NCI-H187 (cell line): ENCODE data around the gene TXNL4B.
"Not testable (repeated sequence)": the region's sequence is repeated elsewhere in the genome, so short reads cannot be mapped to it uniquely, and the experiment has no call there.

Experiments used
- DNase-seq, 2 experiments: peaks; one replicate each; lab custom pipeline; 2025; lab: John Stamatoyannopoulos, UW

TXNL4B gene

DNA sequence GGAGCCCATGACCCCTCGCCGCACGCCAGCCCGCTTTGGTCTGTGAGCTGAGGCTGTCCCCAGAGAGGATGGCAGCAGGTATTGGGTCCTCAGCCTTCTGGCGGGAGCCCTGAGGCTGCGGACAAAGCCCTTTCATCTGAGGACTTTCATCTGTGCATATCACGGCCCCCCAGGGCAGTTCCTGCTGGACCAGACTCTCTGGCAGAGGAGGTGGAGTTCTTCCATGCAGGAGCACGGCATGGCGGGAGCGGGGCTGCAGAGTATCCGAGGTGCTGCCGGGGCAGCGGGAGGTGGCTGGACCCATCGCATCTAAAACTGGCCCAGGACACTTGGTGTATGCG is 19.0 kb upstream of the TXNL4B start:
- DNase-seq: no peak

DNA sequence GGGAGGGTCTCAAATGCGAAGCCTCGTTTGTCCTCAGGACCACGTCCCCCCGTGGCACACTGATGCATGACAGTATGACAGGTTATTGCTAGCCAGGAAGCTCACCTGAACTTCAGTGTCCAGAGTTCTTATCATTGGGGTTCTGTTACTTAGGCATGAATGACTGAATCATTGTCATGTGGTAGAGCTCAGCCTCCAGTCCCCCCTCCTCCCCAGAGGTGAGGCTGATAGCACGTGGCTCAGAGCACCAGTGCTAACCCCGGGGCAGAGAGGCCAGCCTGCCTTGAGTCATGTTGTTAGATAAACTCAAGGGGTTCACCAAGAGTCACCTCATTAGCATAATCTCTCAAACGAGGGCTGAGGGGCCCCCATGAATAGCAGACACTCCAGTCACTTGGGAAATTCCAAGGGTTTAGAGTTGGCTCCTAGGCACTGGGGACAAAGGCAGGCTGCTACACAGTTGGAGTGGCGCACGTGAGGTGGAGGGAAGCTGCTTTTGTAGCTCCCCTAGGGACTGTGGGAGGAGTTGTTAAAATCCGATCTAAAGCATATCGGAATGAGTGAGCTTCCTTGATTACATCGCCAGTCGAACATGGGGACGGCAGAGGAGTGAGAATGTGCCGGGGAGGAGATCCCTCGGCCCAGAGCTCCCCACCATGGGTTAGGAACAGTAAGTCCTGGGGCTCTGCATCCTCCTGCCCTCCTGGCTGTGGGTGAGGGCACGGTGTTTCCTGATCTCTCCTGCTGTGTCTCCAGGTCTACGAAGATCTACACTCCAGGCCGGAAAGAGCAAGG is 18.4 kb upstream of the TXNL4B start:
- DNase-seq: no peak

DNA sequence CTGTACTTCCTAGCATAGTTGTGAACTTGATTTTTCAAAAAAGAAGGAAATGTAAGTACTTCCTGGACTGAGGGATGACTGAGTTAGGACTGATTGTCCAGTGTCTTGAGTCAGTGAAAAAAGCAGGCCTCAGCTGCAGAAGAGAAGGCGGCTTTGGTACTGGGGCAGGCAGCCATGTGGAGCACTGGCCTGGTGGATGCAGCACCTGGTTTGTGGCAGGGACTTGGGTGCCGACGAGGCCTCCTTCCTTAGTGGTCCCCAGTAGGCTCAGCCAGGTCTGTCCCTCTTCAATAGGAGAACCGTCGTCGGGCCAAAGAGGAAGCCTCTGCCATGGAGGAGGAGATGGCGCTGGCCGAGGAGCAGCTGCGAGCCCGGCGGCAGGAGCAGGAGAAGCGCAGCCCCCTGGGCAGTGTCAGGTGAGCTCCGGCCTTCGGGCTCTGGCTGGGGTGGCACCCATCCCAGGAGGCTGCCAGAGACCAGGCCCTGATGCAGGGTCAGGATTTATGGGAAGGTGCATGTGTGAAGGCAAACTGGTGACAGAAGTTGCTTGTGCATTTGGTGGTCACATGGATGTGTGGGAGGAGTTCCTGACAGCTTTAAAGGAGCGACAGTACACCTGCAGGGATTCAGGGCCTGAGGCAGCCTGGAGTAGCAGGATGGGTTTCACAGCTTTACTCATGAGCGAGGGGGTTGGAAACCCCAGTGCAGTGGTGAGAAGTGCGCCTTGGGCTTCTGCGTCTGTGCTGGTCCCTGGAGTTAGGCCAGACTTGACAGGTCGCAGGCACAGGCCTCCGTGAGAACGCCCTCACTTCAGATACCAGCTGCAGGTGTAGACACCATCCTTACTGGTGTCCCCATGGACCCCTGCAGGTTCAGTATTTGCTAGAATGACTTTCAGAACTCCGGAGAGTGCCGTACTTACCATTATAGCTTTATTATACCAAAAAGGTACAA is 17.5 kb upstream of the TXNL4B start:
- DNase-seq: no peak

DNA sequence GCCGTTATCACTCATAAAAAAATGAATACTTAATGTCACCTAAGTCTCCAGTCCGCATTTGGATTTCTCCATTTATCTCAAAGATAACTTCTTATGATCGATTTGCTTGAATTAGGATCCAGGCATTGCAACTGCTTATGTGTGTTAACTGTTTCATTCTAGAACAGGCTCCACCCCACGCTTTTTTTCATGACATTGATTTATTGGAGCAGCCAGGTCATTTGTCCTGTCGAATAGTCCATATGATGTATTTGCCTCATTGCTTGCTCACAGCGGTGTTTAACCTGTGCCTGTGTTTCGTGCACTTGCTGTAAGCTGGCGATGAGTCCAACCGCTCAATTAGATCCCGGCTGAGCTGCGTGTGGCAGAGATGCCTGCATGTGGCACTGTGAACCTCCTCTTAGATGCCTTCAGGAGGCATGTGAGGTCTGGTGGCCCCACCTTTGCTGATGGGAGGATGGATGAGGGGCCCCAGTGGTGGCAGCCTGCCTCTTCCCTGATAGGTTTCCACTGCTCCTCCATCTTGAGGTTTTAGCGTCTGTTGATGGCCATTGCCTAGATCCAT is 16.6 kb upstream of the TXNL4B start:
- no peak for DNase-seq

DNA sequence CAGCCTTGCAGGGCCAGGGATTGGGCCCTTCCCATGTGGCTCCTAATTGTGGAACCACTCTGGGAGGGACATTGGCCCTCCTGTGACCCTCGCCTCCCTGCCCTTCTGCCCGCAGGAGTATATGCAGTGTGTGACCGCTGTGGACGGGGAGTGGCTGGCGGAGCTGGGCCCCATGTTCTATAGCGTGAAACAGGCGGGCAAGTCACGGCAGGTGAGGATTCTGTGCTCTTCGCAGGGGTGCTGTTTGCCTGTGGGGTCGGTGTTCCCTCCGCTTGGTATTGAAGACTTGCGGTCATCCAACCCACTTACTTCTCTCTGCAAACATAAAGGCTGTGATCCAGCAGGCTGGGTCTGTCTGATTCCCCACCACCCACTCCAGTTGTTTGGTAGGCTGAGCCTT is 15.9 kb upstream of the TXNL4B start:
- DNase-seq: no peak

DNA sequence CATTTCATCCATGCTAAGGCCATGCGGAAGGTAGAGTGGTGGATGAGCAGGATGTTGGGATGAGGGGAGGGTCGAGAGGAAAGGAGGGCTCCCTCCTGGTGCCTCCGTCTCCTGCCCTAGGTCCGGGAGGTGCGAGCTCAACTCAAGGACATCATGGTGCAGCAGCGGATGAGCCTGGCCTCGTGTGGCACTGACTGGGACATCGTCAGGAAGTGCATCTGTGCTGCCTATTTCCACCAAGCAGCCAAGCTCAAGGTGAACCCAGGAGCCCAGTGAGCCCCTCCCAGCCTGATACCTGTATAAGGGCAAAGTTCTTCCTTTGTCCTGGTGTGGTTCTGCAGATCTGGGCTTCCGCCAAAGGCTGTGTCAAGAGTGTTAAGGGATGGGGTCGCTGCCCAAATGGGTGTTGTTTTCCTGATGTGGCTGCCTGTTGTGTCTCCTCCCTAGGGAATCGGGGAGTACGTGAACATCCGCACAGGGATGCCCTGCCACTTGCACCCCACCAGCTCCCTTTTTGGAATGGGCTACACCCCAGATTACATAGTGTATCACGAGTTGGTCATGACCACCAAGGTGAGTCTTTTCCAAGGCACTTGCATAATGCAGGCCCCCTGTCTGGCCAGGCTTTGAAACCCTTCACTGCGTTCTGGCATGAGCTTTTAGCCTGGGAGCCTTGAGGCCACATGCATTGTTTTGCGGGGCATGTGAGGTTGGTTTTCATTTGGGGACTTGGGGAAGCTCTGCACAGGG is 15.1 kb upstream of the TXNL4B start:
- no peak for DNase-seq

DNA sequence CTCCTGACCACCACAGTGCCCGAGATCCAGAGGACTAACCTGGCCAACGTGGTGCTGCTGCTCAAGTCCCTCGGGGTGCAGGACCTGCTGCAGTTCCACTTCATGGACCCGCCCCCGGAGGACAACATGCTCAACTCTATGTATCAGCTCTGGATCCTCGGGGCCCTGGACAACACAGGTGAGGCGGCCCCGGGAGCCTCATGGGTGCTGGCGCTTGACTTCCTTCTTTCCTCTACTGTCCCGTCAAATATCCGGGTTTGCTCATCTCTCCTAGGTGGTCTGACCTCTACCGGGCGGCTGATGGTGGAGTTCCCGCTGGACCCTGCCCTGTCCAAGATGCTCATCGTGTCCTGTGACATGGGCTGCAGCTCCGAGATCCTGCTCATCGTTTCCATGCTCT is 14.0 kb upstream of the TXNL4B start:
- DNase-seq: no peak

DNA sequence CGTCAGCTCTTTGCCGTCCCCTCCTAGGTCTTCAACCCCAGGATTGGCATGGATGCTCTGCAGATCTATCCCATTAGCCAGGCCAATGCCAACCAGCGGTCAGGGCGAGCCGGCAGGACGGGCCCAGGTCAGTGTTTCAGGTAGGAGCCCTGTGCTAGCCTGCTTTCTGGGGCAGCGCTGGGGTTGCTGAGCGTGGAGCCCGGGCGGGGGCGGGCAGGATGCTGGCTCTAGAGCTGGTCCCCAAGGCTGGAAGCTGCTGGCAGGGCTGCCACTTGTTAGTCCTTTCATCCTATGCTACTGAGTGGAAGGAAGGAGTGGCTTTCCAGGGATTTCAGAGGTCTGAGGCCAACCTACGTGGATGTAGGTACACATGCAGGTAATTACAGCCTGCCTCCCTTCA is 12.6 kb upstream of the TXNL4B start:
- no peak for DNase-seq

DNA sequence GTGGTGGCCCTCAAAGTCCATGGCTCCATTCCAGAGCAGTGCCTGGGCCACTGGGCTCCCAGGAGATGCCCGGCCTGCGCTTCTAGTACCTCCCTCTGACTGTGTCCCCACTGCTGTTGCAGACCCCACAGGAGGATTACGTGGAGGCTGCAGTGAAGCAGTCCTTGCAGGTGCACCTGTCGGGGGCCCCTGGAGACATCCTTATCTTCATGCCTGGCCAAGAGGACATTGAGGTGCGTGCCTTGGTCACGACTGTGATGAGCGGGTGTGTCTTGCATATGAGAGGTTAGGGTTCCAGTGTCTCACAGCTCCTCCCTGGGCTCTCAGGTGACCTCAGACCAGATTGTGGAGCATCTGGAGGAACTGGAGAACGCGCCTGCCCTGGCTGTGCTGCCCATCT is 11.5 kb upstream of the TXNL4B start:
- DNase-seq: no peak

DNA sequence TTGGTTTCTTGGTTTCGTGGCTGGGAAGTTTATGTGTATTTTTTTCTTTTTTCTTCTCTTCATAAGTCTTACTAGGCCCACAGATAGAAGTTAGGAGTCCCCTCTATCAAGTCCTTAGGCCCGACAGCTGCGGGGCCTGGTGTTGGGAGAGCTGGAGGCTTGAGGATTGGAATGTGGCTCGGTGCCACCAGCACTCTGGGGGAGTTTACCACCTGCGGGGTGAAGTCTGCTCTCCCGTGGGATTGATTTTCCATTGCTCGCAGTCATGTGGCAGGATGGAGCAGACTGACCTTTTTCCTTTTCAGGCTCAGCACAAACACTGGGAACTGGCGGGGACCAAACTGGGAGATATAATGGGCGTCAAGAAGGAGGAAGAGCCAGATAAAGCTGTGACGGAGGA is 7.8 kb upstream of the TXNL4B start:
- no peak for DNase-seq

DNA sequence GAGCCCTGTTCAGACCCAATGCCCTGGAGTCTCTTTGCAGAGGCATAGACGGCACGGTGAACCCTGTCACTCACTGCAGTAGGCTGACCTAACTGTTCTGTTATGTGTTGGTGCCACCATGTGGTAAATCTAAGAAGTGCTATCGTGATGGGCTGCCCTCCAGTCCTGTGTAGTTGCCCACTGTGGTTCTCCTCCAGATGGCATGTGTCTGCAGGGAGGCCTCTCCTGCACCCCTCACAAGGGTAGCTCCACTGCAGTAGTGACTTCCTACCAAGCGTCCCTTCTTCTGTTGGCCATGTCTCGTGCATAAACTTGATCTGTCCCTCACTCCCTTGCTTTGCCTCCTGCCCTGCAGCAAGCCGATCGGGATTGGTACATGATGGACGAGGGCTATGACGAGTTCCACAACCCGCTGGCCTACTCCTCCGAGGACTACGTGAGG is 6.0 kb upstream of the TXNL4B start:
- no peak for DNase-seq

DNA sequence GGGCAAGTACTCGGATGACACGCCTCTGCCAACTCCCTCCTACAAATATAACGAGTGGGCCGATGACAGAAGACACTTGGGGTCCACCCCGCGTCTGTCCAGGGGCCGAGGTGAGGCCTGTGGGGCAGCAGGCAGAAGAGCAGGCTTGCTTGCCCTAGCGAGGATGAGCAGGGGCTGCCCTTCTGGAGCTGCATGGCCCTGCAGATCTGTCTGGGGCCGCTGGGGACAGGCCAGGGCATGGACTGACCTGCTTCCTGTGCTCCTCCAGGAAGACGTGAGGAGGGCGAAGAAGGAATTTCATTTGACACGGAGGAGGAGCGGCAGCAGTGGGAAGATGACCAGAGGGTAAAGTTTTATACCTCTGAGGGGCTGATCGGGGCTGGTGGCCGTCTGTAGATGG is 5.5 kb upstream of the TXNL4B start:
- no peak for DNase-seq

DNA sequence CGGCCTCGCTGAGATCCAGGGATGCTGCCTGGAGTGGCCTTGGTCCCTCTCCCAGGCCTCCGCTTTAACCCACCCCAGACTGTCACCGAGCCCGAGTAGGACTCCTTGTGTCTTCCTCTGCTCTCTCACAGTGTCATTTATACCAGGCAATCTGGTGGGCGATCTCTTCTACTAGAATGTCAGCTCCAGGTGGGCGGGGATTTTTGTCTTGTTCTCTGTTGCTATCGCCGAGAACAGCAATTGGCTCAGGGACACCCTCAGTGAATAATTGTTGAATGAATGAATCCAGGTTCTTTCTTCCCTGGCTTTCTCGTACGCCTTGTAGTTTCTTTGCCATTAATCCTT is 818 bp upstream of the TXNL4B start:
- DNase-seq: no peak

DNA sequence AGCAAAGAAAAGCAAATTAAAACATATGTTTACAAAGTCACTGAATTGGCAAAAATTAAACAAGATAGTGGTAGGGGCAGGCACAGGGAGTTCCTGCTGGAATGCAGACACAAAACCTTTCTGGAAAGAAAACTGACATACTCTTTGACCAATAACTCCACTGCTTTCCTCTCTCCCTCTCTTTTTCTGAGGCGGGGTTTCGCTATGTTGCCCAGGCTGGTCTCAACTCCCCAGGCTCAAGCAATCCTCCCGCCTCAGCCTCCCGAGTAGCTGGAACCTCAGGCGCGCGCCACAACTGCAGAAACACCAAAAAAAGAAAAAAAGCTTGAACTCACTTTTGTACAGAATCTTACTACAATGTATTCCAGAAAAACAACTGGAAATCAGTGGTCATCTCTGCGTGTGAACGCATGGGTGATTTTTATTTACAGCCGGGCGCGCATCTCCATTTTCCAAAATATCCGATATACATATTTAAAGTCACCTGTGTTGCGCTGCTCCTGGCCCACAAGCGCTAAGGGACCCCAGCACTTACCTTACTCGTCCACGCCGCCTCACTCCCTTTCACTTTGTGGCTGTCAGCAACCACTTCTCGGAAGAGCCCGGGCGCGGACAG is 480 bp downstream of the TXNL4B start:
- no peak for DNase-seq

DNA sequence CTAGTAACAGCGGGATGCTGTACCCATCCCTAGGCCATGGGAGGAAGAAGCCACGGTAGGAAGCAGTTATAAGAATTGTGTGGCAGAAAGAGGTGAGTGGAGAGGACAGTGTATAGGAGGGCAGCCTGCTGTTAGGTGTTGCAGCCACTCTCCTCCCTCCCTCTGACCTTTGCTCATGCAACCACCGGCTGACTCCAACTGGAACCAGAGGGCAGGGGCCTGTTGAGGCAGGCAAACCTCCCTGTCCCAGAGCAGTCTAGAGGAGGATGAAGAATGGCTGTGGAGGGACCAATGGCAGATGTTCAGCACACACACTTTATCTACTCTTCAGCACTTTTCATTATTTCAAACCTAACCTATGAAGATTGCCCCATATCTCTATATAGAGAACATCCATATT is 2.2 kb downstream of the TXNL4B start:
- no peak for DNase-seq

DNA sequence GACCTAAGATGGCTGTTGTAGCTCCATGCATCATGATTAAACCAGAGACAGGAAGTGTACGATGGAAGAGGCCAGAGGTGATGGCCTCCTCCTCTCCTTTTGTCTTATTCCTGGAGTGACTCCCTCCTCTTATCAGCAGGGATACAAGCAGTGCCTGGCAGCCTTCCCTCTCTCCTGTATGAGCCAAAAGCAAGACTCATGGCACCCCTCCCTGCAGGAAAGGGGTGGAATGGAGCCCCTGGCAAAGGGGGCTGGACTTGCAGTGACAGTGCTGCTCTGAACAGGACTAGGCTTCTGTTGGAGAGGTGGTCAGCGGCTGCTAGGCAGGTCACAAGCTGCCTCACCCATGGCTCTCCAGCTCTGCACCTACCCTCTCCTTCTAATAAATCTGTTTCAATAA is 8.4 kb downstream of the TXNL4B start:
- DNase-seq: no peak

DNA sequence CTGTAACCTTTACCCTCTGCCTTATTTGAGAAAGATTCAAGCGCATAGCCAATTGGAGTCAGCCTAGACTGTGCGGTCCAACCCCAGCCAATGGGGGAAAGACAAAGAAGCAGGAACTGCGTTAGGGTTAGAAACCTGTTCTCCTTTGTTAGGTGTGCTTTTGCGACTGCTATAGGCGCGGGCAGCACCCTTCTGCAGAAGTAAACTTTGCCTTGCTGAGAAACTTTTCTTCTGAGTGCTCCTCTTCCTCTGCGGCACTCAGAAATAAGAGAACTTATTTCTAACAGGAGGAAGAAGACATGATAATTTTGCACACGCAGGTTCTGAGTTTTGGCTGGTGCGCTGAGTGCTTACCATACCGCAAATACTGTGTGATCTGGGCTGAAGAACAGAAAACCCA is 9.0 kb downstream of the TXNL4B start:
- no peak for DNase-seq

DNA sequence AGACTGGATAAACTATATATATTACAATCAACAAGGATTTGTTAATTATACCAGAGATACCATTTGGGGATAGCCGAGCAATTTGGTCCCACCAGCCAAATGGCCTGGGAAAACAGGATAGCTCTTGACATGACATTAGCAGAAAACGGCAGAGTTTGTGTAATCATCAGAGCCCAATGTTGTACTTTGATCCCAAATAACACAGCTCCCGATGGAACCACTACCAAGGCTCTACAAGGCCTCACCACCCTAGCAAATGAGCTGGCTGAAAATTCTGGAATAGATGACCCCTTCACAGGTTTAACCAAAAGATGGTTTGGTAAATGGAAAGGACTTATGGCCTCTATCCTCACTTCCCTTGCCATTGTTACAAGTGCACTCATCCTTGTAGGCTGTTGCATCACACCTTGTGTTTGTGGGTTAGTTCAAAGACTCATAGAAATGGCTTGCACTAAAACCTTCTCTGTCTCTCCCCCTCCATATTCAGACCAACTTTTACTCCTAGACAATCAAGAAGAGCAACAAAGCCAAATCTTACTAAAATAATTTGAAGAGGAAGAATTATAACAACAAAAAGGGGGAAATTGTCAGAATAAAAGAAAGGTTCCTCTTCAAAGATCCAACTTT is 9.5 kb downstream of the TXNL4B start:
- DNase-seq: no peak

DNA sequence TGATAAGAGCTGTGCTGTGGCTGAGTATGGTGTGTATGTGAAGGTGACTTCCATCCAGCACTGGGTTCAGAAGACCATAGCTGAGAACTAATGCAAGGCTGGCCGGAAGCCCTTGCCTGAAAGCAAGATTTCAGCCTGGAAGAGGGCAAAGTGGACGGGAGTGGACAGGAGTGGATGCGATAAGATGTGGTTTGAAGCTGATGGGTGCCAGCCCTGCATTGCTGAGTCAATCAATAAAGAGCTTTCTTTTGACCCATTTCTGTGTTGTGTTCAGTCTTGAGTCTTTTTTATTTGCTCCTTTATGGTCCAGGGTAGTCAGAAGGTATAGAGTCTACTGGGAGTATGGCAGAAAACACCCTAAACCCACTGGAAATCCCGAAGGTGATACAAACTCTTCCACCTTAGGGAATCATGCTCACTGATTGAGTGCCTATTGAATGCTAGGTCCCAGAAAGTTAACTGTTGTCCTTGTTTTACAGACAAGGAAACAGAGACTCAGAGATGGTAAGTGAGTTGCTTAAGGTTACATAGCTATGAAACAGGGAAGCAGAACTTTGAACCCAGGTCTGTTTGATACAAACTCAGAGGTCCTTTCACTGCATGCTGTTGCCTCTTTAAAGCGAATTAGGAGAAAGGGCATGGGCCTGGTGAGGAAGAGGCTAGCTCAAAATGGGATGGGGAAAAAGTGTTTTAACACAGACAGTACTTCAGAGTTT is 16.3 kb downstream of the TXNL4B start:
- DNase-seq: not testable (repeated sequence)

DNA sequence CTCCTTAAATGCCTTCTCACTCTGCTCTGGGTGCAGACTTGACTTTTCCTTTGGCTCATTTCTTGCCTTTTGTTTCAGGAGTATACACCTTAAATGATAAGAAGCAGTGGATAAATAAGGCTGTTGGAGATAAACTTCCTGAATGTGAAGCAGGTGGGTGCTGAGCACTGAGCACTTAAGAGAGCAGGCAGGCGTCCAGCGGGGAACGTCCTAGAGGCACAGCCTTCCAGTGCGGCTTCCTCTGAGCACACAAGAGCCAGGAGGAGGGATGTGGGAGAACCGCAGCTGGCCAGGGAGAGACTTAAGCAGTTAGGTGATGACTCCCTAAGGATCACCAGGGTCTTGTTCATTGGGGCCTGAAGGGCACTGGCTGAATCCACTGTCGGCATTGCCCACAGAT is 18.4 kb downstream of the TXNL4B start:
- DNase-seq: not testable (repeated sequence)
